Endothelial cell of umbilical vein (primary cell): ENCODE data around the gene RHOV. TPM values are rescaled to one million over a fixed set of nuclear protein-coding genes. Genes with fewer than 3 reads are reported as not detected.

ENCODE experiments used
- BruUV-seq: library from RNA; stranded (reverse); fragments of 400-500 nt; replicated peaks from 2 replicates; lab custom pipeline; 2021; lab: Mats Ljungman, UMichigan
- CTCF ChIA-PET: fragments of 300-600, 350-600 bp; sonication (Branson Sonifier 250); formaldehyde crosslinking; loops from one replicate; lab custom pipeline; 2021; ENCODE audit warnings: antibody characterized with exemption, inconsistent platforms; lab: Charles Lee
- POLR2A ChIA-PET: fragments of 300-600, 350-600 bp; sonication (Branson Sonifier 250); formaldehyde crosslinking; loops from one replicate; lab custom pipeline; 2021; ENCODE audit warnings: antibody characterized with exemption, inconsistent platforms; lab: Charles Lee
- DNase-seq: peaks from one replicate; pipeline ENCODE4 v3.0.0-alpha.2; 2011; ENCODE audit warnings: low read depth, low spot score
- FAIRE-seq: peaks from 2 replicates; lab custom pipeline; 2011; peaks lifted over from hg19 to GRCh38; lab: Jason Lieb, UNC
- H2AFZ ChIP-seq: 2 replicates; pipeline ENCODE4 v1.6.0; 2012; ENCODE audit warnings: low read depth, low read length, control low read depth, inconsistent platforms
- H3K27ac ChIP-seq: 2 replicates; pipeline ENCODE4 v1.5.1; 2011; ENCODE audit warnings: low read depth, mild to moderate bottlenecking, control low read depth, low read length, moderate library complexity; ENCODE audit not compliant: insufficient read depth
- H3K27me3 ChIP-seq, 2 experiments: 2 replicates each; pipeline versions ENCODE4 v1.6.0 to v1.6.1; 2011; ENCODE audit warnings: low read length in 2 of 2, mixed read lengths in 1 of 2; ENCODE audit not compliant: control insufficient read depth in 2 of 2, insufficient read depth in 2 of 2
- H3K36me3 ChIP-seq, 2 experiments: 2 replicates in 1 of 2; 3 replicates in 1 of 2; pipeline ENCODE4 v1.5.1; 2011; ENCODE audit warnings: low read length in 2 of 2, mild to moderate bottlenecking in 1 of 2, moderate library complexity in 1 of 2; ENCODE audit not compliant: control insufficient read depth in 2 of 2, insufficient read depth in 2 of 2; ENCODE audit errors: extremely low read depth in 1 of 2
- H3K4me1 ChIP-seq: 3 replicates; pipeline ENCODE4 v1.5.1; 2011; ENCODE audit warnings: mild to moderate bottlenecking, low read length; ENCODE audit not compliant: control insufficient read depth, insufficient read depth; ENCODE audit errors: extremely low read depth
- H3K4me2 ChIP-seq: 2 replicates; pipeline ENCODE4 v1.6.1; 2011; ENCODE audit warnings: low read length, control low read depth, mixed read lengths; ENCODE audit not compliant: insufficient read depth
- H3K4me3 ChIP-seq, 3 experiments: fragments of 200-600 bp in 1 of 3; sonication (generic), shearing (Covaris generic) in 1 of 3; replicated peaks in 1 of 3; 2 replicates each; pipeline ENCODE4 v1.5.1; 2011 to 2016; ENCODE audit warnings: control low read depth in 3 of 3, low read length in 3 of 3, mild to moderate bottlenecking in 2 of 3, inconsistent platforms in 1 of 3, low read depth in 1 of 3, moderate library complexity in 1 of 3; ENCODE audit not compliant: insufficient read depth in 1 of 3
- H3K79me2 ChIP-seq: 2 replicates; pipeline ENCODE4 v1.6.0; 2012; ENCODE audit warnings: low read length, inconsistent platforms; ENCODE audit not compliant: control insufficient read depth, insufficient read depth
- H3K9ac ChIP-seq: replicated peaks from 2 replicates; pipeline ENCODE3; 2011; ENCODE audit warnings: low read length, control low read depth; ENCODE audit not compliant: insufficient read depth; ENCODE audit errors: extremely low read depth
- H3K9me1 ChIP-seq: replicated peaks from 3 replicates; pipeline ENCODE4 v1.6.0; 2011; ENCODE audit warnings: mild to moderate bottlenecking, low read length; ENCODE audit not compliant: control insufficient read depth, insufficient read depth; ENCODE audit errors: extremely low read depth
- H3K9me3 ChIP-seq: replicated peaks from 2 replicates; pipeline ENCODE4 v1.5.1; 2012; ENCODE audit warnings: low read length, inconsistent platforms; ENCODE audit not compliant: control insufficient read depth, insufficient read depth
- H4K20me1 ChIP-seq: replicated peaks from 2 replicates; pipeline ENCODE3; 2011; ENCODE audit warnings: mild to moderate bottlenecking, low read length; ENCODE audit not compliant: control insufficient read depth, insufficient read depth; ENCODE audit errors: extremely low read depth
- CTCF ChIP-seq, 2 donors: IDR thresholded peaks; 1 replicate in 1 of 2; 2 replicates in 1 of 2; pipeline ENCODE4 v1.5.1; 2011; ENCODE audit warnings: low read length in 2 of 2, mild to moderate bottlenecking in 2 of 2, moderate library complexity in 2 of 2, control low read depth in 1 of 2, inconsistent platforms in 1 of 2, low read depth in 1 of 2; ENCODE audit not compliant: insufficient read depth in 1 of 2; ENCODE audit errors: extremely low read depth in 1 of 2
- EZH2 ChIP-seq: IDR thresholded peaks from 2 replicates; pipeline ENCODE4 v1.6.1; 2012; ENCODE audit warnings: borderline replicate concordance, low read depth, mild to moderate bottlenecking, moderate library complexity, low read length, inconsistent platforms; ENCODE audit not compliant: severe bottlenecking
- FOS ChIP-seq: IDR thresholded peaks from 2 replicates; pipeline ENCODE4 v1.6.1; 2011; ENCODE audit warnings: mild to moderate bottlenecking, low read length, moderate library complexity, borderline replicate concordance; ENCODE audit not compliant: insufficient read depth
- GATA2 ChIP-seq: IDR thresholded peaks from 2 replicates; pipeline ENCODE4 v1.7.0; 2011; ENCODE audit warnings: low read depth, mild to moderate bottlenecking, moderate library complexity, mixed read lengths, low read length; ENCODE audit not compliant: insufficient read length, insufficient read depth
- JUN ChIP-seq: IDR thresholded peaks from 2 replicates; pipeline ENCODE4 v1.6.1; 2011; ENCODE audit warnings: borderline replicate concordance, low read depth; ENCODE audit not compliant: insufficient read length, insufficient read depth
- MAX ChIP-seq: IDR thresholded peaks from 2 replicates; pipeline ENCODE4 v1.6.1; 2011; ENCODE audit not compliant: insufficient read depth, insufficient read length
- MYC ChIP-seq: IDR thresholded peaks from one replicate; pipeline ENCODE4 v1.6.1; 2011; ENCODE audit warnings: mild to moderate bottlenecking, low read depth, low read length
- POLR2A ChIP-seq: IDR thresholded peaks from 2 replicates; pipeline ENCODE4 v1.6.1; 2012; ENCODE audit warnings: low read depth, mild to moderate bottlenecking, control low read depth, low read length
- POLR2AphosphoS5 ChIP-seq: IDR thresholded peaks from 2 replicates; pipeline ENCODE4 v1.6.1; 2012; ENCODE audit warnings: low read depth, mild to moderate bottlenecking, control low read depth, low read length, moderate library complexity; ENCODE audit not compliant: insufficient read depth
- dilution Hi-C: fragments of 300-500 bp; cut with MboI; formaldehyde crosslinking; loops from one replicate; pipeline ENCODE4 v1.15.0; 2019; ENCODE audit warnings: low sequenced_read_pairs; ENCODE audit not compliant: extremely low pct_ligation_motif_present
- intact Hi-C: fragments of 100-400 bp; cut with micrococcal nuclease; formaldehyde crosslinking; loops from one replicate; pipeline ENCODE4 v1.10.0; 2022
- polyA plus RNA-seq, 4 experiments: library from polyadenylated mRNA; depleted of rRNA in 3 of 4; stranded (reverse) in 3 of 4; unstranded in 1 of 4; fragments of >200 nt; gene quantifications; 2 replicates each; pipeline versions ENCODE4 v1.2.1 to v1.2.3, GENCODE V29; 2011 to 2012; ENCODE audit warnings: missing spikeins in 1 of 4
- total RNA-seq: library from RNA; stranded (reverse); gene quantifications from 2 replicates; pipeline ENCODE4 v1.2.3, GENCODE V29; 2021

RHOV gene
- total and polyA plus RNA-seq, 2 donors (not counting 3 experiments of a cell fraction or from before 2014, with no cell fraction given), result 0.15 to 0.20 TPM

- dilution Hi-C loops (no loop called here), intact Hi-C loops (no loop called here)
- Histone ChIP-seq H3K4me1 (no peaks in the 10 kb centered on the region), H3K9ac (no peak overlapping the region), H3K36me3 (no peaks in the 10 kb centered on the region), H3K4me3 (no peak overlapping the region), H3K27ac (no peak overlapping the region), H3K79me2 (no peaks in the 10 kb centered on the region), H2AFZ (no peak overlapping the region), H3K4me2 (no peak overlapping the region), H3K27me3 (no peaks in the 10 kb centered on the region), H3K9me3 (no peaks in the 10 kb centered on the region), H3K9me1 (no peaks in the 10 kb centered on the region), H4K20me1 (no peaks in the 10 kb centered on the region)
- TF ChIP-seq FOS (no peak), POLR2A (no peak), EZH2 (no peak), GATA2 (no peak), CTCF (IDR thresholded peaks at IDR 0.05; ENCODE audit: extremely low read depth in 1 of 2, insufficient read depth in 1 of 2, low read depth in 1 of 2, low read length in 2 of 2) (no peak), MAX (no peak), JUN (no peak), POLR2AphosphoS5 (no peak), MYC (no peak)
- no TSS peak for BruUV-seq
- DNase-seq (no peak), FAIRE-seq (no peak)
- POLR2A ChIA-PET, result no interaction called here
- CTCF ChIA-PET, result interaction anchor here (1.3 to 4.5 kb wide), 4 partner anchors 13 to 21 kb away, joined by 6 to 36 read pairs (median 12); partner anchors contain the start of gene VPS18
These were observed 4.8 kb upstream of the RHOV start for GRCh38 chr15:40878785-40879184.
